Lower lobe of right lung (tissue), 2 donors: ENCODE measurements around the gene SCYGR3. TPM values are rescaled to one million over a fixed set of nuclear protein-coding genes. Genes with fewer than 3 reads are reported as not detected.

Source experiments
- ATAC-seq, 2 donors: fragments of 200-7000 bp; cut with Tn5 transposase; one replicate each; pipeline ENCODE4 v1.9.1; 2020 to 2022; ENCODE audit warnings: mild to moderate bottlenecking in 2 of 2, moderate library complexity in 2 of 2
- DNase-seq: peaks from one replicate; pipeline ENCODE4 v3.0.0-alpha.2; 2020
- H3K27ac ChIP-seq: fragments of 200-600 bp; one replicate; pipeline ENCODE4 v1.8.0; 2022
- H3K27me3 ChIP-seq: fragments of 200-600 bp; one replicate; pipeline ENCODE4 v1.8.0; 2022; ENCODE audit warnings: low read depth
- H3K36me3 ChIP-seq: fragments of 200-600 bp; one replicate; pipeline ENCODE4 v1.8.0; 2022; ENCODE audit warnings: mild to moderate bottlenecking
- H3K4me1 ChIP-seq: fragments of 200-600 bp; one replicate; pipeline ENCODE4 v1.8.0; 2022
- H3K4me3 ChIP-seq: fragments of 200-600 bp; one replicate; pipeline ENCODE4 v1.8.0; 2022; ENCODE audit warnings: mild to moderate bottlenecking
- H3K9me3 ChIP-seq: fragments of 200-600 bp; one replicate; pipeline ENCODE4 v1.8.0; 2022
- CTCF ChIP-seq: fragments of 200-600 bp; IDR thresholded peaks from one replicate; pipeline ENCODE4 v1.8.0; 2022; ENCODE audit warnings: antibody characterized with exemption, mild to moderate bottlenecking
- intact Hi-C: fragments of 100-400 bp; cut with DNase I; formaldehyde crosslinking; loops from one replicate; pipeline ENCODE4 v1.11.0; 2022
- total RNA-seq: library from RNA; stranded (reverse); fragmentation: NEBNext Ultra II Directional; extraction: Animal tissue kit (Norgen Biotek cat#: 25700); gene quantifications from one replicate; pipeline ENCODE4 v1.2.1, GENCODE V29; 2021
- donor health status: DM: no; HTN: yes; CAD: no; lungs with severe emphysema.

Gene SCYGR3
- total RNA-seq, 1 donor from 2014 or later, result not detected

GRCh38 chr2:227614246-227614645 lies 394 bp downstream of the SCYGR3 start:
- no peaks in the 10 kb centered on the region for H3K4me1 ChIP-seq
- intact Hi-C loops, result no loop called here
- H3K36me3 ChIP-seq, result no peaks in the 10 kb centered on the region
- no peak overlapping the region for H3K4me3 ChIP-seq
- no peak for ATAC-seq
- H3K9me3 ChIP-seq, result no peaks in the 10 kb centered on the region
- H3K27ac ChIP-seq, result no peak overlapping the region
- no peak for TF ChIP-seq CTCF
- H3K27me3 ChIP-seq, result peaks cover 3% of the 10 kb centered on the region
- no peak for DNase-seq

- Histone ChIP-seq H3K9me3 (no peaks in the 10 kb centered on the region), H3K27me3 (peaks cover 3% of the 10 kb centered on the region), H3K27ac (no peak overlapping the region), H3K4me3 (no peak overlapping the region), H3K4me1 (peaks cover under 1% of the 10 kb centered on the region), H3K36me3 (no peaks in the 10 kb centered on the region)
- TF ChIP-seq CTCF, result no peak
- peak; percentile 70 to 72 for ATAC-seq
- peak; percentile 60 for DNase-seq
- intact Hi-C loops, result no loop called here
Observed at GRCh38 chr2:227613272-227613660, 1.4 kb downstream of the SCYGR3 start.

- no peak for DNase-seq
- TF ChIP-seq CTCF, result no peak
- Histone ChIP-seq H3K9me3 (no peaks in the 10 kb centered on the region), H3K4me3 (no peak overlapping the region), H3K4me1 (peaks cover 7% of the 10 kb centered on the region), H3K27ac (no peak overlapping the region), H3K36me3 (no peaks in the 10 kb centered on the region), H3K27me3 (peaks cover 3% of the 10 kb centered on the region)
- intact Hi-C loops, result no loop called here
- no peak for ATAC-seq
Observed at GRCh38 chr2:227612546-227613271, 1.9 kb downstream of the SCYGR3 start.

- Histone ChIP-seq H3K27ac (no peak overlapping the region), H3K4me1 (peaks cover 9% of the 10 kb centered on the region), H3K36me3 (no peaks in the 10 kb centered on the region), H3K27me3 (peaks cover 3% of the 10 kb centered on the region), H3K9me3 (no peaks in the 10 kb centered on the region), H3K4me3 (no peak overlapping the region)
- intact Hi-C loops, result no loop called here
- TF ChIP-seq CTCF, result no peak
- ATAC-seq (no peak), DNase-seq (no peak)
Observed at GRCh38 chr2:227610123-227610522, 4.5 kb downstream of the SCYGR3 start.

GRCh38 chr2:227608561-227609338 lies 5.9 kb downstream of the SCYGR3 start:
- DNase-seq, result no peak
- Histone ChIP-seq H3K27ac (no peak overlapping the region), H3K36me3 (no peaks in the 10 kb centered on the region), H3K27me3 (peaks cover 3% of the 10 kb centered on the region), H3K9me3 (no peaks in the 10 kb centered on the region), H3K4me1 (peaks cover 9% of the 10 kb centered on the region), H3K4me3 (no peak overlapping the region)
- intact Hi-C loops, result no loop called here
- ATAC-seq, result peak; percentile 75 to 81
- TF ChIP-seq CTCF, result no peak
